GM18517 (cell line): ENCODE data around the gene SEMA3G.

Source experiments
- ATAC-seq: cut with Tn5 transposase; IDR thresholded peaks from one replicate; pipeline ENCODE4 v1.9.1; 2021; ENCODE audit warnings: mild to moderate bottlenecking, moderate library complexity; ENCODE audit not compliant: unreplicated experiment

SEMA3G gene

DNA sequence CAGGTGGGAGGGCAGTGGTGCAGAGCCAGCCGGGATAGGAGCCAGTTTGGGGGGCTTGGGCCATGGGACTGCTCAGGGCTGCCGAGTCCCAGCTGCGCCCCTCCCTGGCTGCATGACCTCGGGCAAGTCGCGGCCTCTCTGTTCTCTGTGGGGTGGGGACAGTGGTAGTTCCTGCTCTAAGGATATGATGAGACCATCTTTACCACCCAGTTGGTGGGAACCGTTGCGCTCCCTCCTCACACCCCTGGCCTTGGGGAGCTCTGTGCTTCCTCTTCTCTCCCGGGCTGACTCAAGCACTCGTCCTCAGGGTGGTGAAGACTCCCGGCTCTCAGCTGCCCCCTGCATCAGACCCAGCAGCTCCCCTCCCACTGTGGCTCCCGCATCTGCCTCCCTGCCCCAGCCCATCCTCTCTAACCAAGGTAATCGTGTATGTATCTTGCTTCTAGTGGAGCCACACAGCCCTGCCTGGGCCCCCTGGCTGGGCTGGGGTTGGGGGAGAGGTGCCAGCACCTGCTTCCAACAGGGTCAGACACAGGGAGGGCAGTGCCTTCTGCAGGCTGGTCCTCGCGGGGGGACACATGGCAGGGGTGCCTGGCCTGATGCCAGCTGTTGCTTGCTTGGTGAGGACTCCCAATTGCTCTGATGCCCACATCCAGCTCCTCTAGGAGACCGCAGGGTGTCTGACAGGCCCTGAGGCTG lies 35.1 kb upstream of the SEMA3G start:
- ATAC-seq = no peak

DNA sequence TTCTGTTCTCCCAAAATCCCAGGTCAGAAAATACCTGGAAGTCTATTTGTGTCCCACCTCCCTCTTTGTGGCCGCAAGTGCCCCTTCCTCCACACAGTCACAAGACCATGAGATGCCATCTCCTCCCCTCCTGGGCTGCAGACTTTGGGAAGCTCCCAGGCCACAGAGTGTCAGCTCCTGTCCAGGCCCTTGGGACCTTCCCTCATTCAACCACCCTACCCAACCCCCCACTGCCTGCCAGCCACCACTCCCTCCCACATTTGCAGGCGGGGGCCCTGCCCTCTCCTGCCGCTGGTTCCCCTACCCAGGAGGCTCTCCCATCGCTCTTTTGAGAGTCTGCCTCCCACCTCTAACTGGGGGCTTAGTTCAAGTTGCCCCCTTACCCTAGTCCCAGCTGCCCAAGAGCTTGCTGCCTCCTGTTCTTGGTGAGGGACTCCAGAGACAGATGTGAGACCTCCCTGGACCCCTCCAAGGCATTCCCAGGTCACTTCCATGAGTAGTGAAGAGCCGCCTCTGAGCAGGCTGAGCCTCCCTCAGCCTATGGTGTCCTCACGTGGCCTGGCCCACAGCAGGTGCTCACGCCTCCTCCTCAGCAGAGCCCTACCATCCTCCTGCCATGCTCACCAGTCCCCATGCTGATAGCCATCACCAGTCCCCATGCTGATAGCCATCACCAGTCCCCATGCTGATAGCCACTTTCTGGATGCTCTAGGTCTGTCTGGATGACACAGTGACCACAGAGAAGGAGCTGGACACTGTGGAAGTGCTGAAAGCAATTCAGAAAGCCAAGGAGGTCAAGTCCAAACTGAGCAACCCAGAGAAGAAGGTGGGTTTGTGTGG lies 34.4 kb upstream of the SEMA3G start:
- no peak for ATAC-seq

DNA sequence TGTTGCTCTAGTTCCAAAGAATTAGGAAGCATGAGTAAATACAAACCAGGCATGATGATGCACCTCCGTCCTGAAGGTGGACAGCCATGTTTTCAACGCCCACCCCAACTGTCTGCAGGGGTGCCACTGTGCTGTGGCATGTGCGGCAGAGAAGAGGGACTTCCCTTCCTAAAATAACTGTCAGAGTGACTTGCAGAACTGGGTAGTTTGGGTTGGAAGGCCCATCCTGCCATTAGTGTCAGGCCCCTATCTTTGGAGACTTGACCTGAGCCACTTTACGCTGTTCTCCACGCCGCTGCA lies 32.8 kb upstream of the SEMA3G start:
- ATAC-seq = no peak

DNA sequence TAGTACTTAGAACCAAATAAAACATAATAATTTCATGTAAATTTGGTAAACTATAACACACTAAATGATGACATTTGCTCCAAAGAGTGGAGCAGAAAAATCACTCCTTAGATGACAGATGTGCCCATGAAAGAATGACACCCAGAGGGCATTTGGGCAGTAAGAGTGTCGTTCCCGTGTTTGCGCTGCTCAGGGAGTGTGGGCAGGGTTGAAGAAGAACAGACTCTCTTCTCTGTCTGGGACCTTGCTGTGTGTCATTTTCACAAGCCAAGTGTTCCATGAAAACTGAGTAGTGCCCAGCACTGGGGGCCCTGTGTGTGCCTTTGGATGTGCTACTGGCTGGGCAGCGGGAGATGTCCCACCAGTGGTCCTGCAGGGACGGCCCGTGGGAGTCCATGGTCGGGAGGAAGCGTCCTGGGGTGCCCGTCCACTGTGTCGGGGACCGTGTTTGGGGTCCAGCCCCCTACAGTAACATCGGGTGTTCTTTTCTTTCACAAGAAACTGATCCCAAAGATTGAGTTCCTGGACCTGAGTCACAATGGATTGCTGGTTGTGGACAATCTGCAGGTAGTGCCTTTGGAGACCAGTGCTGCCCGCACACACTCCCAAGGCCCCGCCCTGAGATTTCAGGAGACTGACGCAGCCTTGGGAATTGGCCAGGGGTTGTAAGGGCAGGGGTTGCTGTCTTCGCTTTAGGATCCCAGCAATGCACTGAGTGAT lies 32.3 kb upstream of the SEMA3G start:
- no peak for ATAC-seq

DNA sequence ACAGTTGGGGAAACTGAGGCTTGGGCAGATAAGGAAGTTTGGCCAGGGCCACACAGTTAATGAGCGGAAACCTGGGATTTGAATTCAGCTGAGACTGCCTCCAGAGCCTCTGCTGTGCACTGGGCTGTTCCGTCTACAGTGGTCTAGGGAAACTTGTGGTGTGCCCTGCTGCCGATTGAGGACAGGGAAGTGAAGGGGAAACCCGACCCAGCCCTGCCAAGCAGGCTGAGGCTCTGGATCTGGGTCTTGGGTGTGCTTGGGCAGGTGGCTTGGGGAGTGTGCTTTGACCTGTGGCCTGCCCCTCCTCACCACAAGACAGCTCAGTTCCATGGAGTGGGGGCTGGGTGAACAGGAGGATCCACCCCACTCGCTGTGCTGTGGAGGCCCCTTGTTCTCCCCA lies 28.1 kb upstream of the SEMA3G start:
- ATAC-seq = no peak

DNA sequence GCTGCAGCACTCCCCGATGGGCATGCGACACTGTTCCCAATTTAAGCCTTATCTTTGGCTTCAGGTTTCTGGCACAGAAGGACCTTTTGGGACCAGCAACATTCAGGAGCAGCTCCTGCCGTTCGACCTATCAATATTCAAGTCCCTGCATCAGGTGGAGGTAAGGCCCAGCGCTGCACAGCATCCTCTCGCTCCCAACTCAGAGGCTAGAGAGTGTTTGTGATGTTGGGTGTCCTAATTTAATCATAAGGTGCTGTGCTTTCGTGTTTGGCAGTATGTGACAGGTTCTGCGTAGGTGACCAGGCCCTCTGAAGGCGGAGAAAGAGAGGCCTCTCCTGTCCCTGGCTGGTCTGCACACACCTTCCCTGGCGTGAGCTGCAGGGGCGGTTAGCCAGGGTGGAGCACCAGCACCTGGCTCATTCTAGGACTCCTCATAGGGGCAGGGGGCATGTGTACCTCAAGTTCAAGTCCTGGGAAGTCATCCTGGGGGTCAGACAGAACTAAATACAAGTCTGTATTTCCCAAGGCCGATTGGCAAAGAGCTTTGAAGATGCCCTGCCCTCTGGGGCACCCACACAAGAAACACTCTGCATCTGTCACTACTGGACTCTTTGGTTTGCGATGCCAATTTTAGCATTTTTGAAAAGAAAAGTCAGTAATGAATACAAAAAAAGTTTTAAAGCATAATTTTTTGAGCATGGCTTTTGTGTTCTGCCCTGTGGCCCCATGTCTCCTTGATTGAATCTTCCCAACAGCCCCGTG lies 27.5 kb upstream of the SEMA3G start:
- no peak for ATAC-seq

DNA sequence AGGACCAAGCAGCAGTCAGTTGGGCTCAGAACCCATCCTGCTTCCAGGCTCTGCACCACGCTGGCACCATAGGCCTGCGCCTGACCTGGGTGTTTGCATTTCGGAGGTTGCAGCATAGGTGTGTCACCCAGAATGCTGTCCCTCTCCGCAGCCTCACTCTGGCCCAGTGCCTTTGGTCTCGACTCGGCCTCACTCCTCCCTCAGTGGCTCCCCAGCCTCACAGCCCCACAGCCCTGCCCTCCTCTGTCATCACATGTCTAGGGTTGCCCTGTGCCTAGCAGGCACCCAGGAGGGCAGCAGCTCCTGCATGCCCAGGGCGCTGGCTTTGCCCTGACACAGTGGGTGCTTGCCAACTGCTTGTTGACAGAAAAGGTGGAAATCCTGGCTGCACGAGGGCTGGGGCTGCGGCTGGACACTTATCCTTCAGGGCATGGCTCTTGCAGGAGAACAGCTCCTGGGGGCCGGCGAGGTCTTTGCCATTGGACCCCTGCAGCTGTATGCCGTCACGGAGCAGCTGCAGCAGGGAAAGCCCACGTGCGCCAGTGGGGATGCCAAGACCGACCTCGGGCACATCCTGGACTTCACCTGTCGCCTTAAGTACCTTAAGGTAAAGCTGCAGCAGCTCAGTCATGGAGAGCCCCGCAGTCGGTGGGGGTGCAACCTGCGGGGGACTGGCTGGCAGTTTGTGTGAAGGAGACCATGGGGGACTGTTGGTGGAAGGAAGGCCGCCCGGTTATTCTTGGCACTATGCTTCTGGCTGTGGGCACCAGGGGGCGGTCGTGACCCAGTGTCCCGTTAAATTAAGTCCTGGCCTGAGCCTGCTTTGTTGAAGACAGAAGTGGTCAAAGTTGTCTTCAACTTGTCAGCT lies 26.7 kb upstream of the SEMA3G start:
- ATAC-seq = no peak

DNA sequence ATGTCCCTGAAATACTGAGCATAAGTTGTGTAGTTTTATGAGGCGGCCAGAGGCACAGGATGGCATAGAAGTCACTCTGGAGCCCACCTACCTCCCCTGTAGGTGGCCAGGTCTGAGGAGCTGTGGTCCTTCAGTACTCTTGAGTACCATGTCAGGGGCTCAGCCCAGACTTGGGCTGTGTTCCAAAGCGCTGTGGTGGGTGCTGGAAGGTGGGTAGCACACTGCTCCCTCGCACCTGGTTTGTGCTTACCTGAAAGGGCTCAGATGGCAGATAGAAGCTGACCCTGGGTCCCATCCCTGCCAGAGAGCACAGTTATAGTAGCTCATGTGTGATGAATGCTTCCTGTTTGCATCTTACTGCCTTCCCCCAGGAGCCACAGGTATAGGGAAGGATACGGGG lies 26.0 kb upstream of the SEMA3G start:
- no peak for ATAC-seq

DNA sequence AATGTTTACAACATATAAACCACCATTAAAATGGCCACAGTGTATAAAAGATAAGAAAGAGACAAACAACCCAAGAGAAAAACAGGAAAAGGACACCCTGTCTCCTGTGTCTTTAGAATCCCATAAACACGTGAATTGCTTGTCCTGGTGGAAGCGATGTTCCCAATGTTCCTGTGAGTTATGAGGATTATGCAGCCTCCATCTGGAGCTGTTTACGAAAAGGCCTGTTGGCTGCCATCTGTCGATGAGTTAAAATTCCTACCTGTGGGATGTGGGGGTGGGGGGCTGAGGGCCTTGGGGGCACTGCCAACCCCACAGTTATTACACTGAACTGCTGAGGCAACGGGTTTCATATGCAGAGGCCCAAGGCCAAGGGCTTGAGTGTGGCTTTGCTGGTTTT lies 24.1 kb upstream of the SEMA3G start:
- ATAC-seq = no peak

DNA sequence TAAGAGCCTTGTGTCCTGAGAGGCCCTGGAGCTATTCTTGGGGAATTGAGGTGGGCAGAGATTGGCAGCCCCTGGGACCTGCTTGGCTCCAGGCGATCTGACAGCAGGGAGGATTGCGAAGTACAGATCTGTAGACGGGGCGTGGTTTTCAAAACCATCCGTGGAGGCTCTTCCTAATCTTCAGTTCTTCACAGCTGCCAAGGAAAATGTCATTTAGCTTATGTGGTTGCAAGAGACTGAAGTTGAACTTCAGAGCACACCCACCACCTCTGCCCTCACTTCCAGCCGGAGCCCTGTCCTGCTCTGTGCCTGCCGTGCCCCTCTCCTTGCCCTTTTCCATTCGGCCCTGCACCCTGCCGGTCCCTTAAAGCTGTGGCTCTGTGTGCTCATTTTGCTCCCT lies 23.4 kb upstream of the SEMA3G start:
- no peak for ATAC-seq

DNA sequence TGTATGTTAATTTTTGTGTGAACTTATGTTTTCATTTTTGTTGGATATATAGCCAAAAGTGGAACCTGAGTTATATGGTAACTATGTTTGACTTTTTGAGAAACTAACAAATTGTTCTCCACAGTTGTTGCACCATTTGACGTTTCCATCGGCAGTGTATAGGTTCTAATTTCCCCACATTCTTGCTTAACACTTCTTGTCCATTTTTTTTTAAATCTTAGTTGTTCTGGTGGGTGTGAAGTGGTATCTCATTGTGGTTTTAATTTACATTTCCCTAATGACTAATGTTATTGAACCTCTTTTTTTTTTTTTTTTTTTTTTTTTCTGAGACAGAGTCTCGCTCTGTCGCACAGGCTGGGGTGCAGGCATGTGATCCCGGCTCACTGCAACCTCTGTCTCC lies 18.5 kb upstream of the SEMA3G start:
- no peak for ATAC-seq

DNA sequence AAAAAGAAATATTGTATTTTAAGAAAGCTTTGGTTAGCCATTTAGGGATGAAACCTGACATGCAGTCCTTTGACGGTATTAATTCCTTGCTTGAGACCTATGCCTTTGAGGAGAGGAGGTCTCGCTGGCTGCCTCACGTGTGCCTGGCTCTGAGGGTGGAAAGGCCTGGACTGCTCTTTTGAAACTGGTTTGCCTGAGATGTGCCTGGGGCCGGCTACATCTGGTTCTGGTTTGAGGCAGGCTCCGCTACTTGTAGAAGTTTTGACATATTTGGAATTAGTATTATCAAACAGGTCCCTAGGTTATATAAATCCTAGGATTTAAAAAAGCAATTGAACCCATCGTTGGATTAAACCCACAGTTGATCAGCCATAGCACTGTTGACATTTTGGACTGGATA lies 17.0 kb upstream of the SEMA3G start:
- ATAC-seq = no peak

DNA sequence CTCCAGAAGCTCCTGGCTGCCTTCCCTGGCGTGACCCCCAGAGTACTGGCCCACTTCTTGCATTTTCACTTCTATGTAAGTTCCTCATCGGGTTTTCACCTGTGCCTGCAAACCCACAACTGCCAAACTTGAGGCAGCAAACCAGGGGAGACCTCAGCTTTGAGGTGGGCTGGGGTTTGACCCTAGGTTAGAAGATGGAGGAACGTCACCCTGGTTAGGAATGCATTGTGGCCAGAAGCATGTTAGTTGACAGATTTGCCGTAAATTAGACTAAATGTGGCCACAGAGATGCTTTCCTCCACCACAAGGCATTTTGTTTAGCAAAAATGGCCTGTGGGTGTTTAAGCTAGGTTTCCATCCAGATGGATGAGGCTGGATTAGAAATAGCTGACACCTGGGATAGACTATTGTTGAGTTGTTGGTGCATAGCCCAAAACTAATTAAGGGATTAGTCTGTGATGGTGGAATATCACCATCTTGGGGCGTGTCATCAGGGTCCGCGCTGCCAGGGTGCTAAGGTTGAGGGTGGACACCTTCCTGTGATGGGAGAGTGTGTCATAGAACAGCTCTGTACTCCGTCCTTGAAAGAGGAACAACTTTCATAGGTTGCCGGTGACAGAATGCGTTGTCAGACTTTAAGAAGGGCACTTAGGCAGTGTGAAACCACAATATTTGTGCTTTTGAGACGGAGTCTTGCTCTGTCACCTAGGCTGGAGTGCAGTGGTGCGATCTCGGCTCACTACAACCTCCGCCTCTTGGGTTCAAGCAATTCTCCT lies 14.1 kb upstream of the SEMA3G start:
- no peak for ATAC-seq

DNA sequence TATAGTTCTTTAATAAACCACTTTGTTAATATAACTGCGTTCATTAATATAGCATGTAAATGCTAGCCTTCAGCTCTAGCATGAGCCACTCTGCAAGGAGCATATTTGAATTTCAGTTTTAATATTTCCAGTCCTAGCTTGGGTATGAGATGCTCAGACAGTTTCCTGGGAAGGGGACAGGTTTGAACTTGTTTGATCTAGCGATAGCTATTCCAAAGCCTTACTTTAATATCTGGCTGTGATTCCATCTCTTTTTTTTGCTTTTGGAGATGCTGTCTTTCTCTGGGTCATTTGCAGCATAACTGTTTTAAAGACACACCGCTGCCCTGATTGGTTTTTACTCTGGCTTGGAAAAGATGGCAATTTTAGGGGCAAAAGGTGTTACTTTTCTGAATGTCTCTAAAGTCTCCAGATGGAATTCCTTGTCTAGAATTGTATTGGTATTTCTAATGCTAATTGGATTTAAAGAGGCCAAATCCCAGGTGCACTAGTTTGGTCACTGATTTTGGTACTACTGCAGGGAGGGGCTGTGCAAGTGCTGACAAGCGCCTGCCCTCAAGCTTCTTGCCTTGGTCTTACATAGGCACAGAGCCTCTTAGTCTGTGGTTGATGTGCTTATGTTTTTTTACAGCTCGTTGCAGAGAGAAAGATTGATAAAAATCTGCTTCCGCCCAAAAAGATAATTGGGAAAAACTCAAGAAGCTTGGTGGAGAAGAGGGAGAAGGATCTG lies 13.3 kb upstream of the SEMA3G start:
- no peak for ATAC-seq

DNA sequence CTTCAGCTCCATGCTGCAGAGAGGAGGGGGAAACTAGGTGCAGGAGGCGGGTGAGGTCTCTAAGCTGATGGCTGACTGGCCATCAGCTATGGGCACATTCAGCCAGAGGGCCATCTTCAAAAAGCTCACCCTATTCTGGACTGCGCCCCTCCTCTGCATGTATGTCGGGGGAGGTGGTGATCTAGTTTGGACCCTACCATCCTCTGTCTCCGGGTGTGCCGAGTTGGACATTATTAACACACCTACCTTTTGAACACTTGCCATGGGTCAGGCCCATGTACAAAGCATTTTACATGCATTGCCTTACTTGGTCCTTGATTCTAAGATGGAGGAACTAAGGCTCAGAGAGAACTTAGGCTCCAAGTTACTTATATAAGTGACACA lies 11.9 kb upstream of the SEMA3G start:
- ATAC-seq = no peak

DNA sequence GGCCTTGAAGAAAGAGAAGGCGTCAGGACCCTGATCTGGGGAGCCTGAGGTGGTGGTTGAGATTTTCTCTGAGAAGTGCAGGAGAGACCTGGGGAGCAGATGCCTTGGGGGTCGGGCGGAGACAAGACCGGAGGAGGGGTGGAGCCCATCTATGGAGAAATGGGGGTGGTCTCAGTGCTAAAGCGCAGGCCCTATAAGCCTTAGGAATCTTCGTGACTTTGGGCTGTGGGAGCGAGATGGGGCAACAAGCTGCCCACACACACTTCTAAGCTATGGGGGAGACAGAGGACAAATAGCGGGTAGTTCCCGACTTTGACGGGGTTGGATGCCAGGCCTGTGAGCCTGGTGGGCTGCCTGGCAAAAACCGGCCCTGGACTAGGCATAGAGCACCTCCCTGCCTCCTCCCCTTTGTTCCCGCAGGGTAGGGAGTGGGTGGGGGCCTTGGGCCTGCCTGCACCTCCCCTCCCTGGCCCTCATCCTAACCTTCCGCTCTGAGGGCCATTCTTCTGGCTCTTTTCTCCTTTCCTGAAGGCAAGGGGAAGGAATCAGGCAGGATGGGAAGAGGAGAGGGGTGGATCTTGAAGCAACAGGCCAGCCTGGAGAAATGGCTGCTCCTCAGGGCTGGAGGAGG lies 11.4 kb upstream of the SEMA3G start:
- ATAC-seq = no peak

DNA sequence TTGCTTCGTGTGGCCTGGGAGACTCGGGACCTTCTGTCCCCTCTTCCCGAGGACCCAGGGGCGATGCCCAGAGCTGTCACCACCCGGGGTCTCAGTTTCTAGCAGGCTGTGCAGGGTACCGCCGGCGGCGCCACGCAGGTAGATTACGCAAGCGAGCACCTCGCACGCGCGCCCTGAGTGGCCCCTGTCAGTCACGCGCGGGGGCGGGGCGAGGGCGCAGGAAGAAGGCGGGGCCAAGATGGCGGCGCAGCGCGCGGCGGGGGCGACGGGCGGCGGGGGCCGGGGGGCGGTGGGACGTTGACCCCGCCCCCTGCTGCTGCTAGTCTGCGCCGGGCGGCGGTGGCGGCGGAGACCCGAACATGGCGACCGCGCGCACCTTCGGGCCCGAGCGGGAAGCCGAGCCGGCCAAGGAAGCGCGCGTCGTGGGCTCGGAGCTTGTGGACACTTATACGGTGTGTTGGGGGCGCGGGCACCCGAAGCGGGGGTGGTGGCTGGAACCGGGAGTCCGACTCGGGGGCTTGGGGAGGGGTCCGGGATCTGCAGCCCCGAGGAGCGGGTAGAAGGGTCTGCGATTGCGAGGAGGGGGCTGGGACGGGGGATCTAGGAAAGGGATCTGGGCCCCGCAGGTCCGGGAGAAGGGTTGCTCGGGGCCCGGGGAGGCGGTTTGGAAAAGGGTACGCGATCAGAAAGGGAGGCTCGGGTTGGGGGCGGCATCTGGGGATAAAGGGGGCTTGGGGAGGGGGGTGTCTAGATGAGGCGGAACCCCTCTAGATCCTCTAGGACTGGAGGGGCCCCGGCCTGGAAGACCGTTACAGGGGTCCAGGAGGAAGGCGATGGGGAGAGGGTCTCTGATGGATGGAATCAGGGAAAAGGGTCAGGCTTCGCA lies 10.6 kb upstream of the SEMA3G start, which contains the start of gene NISCH:
Gene NISCH (plus strand): TSS at position 322 of the 886 bp plus-strand sequence. CDS start 38 bp downstream, at position 360.
- ATAC-seq = peak; percentile 63

DNA sequence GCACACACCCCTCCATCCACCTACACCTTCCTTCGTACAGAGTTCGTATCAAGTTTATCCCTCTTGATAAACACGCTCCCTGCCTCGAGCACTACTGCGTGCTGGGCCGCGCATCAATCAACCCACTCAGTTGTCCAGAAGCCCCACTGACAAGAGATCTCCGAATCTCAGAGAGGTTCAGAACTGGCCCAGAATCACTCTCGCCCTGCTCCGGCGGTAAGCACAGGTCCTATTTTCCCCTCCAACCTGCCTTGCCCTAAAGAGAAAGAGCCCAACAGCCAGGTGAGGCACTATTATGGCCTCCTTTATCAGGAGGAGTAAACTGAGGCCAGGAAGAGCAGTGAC lies 10.0 kb upstream of the SEMA3G start:
- no peak for ATAC-seq
